Fibroblast of mammary gland (primary cell): ENCODE data around the gene NPY5R.

Experiments used
- DNase-seq: peaks from one replicate; pipeline ENCODE4 v3.0.0-alpha.2; 2010; ENCODE audit warnings: low read depth
- H3K4me3 ChIP-seq: 2 replicates; pipeline ENCODE4 v1.5.1; 2011; ENCODE audit warnings: low read depth, mild to moderate bottlenecking, low read length, moderate library complexity; ENCODE audit not compliant: control insufficient read depth
- CTCF ChIP-seq: conservative IDR thresholded peaks from 2 replicates; pipeline ENCODE4 v1.5.1; 2011; ENCODE audit warnings: low read depth, low read length, inconsistent platforms; ENCODE audit not compliant: control insufficient read depth, insufficient read depth

Gene NPY5R

DNA sequence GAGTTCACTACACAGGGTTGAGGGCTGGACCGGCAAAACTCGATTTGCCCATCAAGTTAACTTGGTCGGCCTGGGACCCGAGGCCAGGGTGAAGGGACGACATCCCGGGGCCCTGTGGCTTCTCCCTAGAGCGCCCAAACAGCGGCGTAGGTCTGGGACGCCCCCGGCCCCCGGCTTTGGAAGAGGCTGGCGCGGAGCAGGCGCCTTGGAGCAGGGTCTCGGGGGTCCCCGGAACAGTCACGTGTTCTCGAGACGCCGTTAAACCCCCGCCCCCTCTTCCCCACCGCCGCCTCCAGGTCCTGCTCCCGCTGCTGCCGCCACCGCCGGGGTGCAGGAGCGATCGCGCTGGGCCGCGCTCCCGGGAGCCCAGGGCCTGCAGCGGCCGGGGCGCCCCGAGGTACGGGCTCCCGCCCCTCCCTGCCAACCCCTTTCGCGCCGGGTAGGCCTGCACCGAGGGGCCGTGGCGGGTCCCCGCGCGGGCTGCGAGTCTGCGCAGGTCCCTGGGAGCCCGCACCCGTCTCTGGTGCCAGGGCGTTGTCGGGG is at the start of gene NPY5R:
NPY5R (plus strand) TSS at position 289 of the 543 bp plus-strand sequence. CDS start 6,382 bp downstream, outside the sequence.
- no peak for TF ChIP-seq CTCF
- H3K4me3 ChIP-seq = no peak within 1 kb of the TSS
- DNase-seq = no peak

DNA sequence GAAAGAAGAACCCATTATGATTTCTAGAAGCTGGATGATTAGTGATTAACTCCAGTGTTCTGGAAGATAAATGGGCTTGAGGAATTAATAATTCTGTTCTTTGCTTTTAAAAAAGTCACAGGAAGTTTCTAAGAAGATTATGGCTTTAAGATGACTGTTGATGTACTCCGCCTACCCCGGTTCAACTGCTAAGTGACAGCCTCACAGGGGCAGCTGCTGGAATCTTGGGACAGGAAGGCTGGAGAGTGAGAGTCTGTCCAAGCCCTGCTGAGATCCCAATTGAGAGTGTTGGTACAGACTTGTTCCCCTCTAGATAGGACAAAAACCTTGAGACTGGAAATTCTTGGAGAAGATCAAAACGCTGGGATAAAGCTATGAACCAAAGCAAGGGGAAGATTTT is 48.6 kb upstream of the NPY5R start:
- DNase-seq = no peak
- H3K4me3 ChIP-seq = no peak overlapping the region
- TF ChIP-seq CTCF = no peak

DNA sequence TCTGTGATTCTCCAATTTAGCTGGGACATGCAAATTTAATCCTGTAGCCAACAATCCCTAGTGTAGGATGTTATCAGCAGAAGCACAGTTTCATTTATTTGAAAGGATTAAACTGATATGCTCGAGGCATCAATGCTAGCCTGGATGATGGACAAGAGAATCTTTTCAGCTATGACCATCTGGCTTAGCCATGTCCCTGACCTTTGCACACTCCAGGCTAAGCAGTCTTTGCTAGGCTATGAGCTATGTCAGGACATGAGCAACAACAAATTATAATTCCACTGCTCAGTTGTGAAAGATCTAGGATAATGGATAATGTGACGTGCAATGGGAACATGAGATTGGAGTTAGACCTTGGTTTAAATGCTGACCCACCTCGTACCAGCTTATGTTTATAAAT is 43.2 kb upstream of the NPY5R start:
- no peak overlapping the region for H3K4me3 ChIP-seq
- TF ChIP-seq CTCF = no peak
- no peak for DNase-seq

- no peak for DNase-seq
Measured at GRCh38 chr4:163303069-163303468, 40.6 kb upstream of the NPY5R start.

GRCh38 chr4:163309466-163309865 is 34.2 kb upstream of the NPY5R start:
- TF ChIP-seq CTCF = no peak
- H3K4me3 ChIP-seq = no peak overlapping the region
- DNase-seq = no peak

More at GRCh38 chr4:163303069-163303468, 40.6 kb upstream of the NPY5R start:
- TF ChIP-seq CTCF = no peak
- H3K4me3 ChIP-seq = no peak overlapping the region

GRCh38 chr4:163317110-163317509 is 26.6 kb upstream of the NPY5R start:
- no peak for TF ChIP-seq CTCF
- DNase-seq = no peak

DNA sequence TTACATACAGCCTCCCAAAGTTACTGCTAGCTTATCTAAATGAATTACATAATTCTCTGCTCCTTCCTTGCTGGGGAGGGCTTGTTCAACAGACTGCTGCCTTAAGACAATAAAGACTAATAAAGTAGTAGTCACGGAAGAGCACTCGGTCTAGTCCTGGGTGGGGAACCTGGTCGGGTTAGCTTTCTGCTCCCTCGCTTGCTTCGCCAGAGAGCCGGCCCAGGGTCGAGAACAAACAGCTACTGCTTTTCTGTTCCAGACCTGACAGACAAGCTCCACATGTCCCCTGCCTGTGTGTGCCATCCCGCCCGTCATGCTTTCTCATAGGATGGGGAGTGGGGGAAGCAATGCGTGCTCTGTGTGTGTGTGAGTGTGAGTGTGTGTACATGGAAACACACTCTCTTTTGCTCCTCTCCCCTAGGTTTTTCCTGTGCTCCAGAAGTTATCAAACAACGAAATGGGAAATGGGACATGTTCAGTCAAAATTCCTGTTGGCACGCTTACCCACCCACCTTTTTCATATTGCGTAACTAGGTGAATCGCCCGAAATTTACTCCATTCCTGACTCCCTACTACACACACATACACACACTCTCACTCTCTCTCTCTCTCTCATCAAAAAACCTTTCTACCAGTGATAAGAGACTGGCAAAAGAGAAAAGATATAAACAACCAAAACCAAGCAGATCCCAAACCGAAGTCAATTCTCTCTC is 12.6 kb upstream of the NPY5R start:
- TF ChIP-seq CTCF = no peak
- H3K4me3 ChIP-seq = no peak overlapping the region
- no peak for DNase-seq

More at GRCh38 chr4:163317110-163317509, 26.6 kb upstream of the NPY5R start:
- H3K4me3 ChIP-seq = no peak overlapping the region
